Activated gamma-delta T cell treated with Interleukin-2 at 50 U/mL for 16 hours (primary cell): ENCODE data around the gene ZNF69.
"Not testable (repeated sequence)": the region's sequence is repeated elsewhere in the genome, so short reads cannot be mapped to it uniquely, and the experiment has no call there.

Experiments used
- DNase-seq: peaks from one replicate; pipeline ENCODE4 v3.0.0-alpha.2; 2020

The ZNF69 gene

DNA sequence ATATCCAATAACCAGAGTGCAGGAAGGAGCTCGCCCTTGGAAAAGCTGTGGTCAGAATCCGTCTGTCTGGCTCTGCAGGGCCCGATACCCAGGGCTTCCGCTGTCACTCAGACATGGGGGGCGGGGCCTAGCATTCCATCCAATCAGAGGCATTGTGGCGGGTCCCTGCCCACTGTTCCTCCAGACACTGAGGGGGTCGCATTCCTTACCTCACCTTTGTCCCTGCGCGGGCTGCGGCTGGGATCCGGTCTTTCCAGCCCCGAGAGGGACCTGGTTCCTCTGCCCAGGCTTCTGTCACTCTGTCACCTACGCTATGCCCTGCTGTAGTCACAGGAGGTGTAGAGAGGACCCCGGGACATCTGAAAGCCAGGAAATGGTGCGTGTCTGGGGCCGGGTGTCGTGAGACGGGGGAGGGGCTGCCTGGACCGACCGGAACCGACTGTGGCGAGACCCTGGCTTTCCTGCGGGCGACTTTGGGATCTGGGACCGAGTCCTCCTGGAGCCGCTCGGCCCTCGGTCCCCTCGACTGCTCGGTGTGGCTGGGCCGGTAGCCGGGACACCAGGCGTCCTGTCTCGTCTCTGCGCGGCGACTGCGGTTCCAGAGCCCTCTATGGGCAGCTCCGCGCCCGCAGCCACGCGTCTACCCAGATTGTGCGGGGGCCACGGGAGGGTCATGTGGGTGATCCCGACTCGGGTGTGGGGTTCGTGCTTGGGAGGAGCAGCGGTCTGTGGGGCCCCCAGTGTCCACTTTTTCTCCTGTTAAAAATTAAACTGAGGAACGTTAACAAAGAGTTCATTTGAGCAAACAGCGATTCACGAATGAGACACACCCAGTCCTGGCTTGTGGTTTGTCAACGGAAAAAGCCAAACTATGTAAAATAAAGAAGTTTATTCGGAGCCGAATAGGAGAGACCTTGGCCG lies at the start of gene ZNF69:
Gene ZNF69, plus strand, starts transcription at position 172 of the 921 bp plus-strand sequence. Its CDS starts 142 bp downstream, at position 314.
- peak; percentile 62 for DNase-seq

DNA sequence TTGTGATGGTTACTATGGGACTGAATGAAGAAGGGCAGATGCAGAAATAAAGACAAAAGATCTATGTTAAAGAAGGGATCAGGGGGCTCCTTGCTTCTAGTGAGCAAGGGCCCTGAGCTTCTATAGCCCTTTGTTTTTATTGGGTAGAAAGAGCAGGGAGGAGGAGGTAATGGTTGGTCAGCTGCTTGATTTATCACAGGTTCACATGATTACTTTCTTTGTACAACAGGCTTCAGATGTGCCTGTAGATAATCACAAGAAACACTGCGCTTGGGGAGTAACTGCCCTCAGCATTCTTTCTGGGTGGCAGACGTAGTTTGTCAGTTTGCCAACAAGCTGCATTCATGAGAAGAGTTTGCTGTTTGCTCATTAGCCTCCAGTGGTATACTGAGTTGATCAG lies 43.9 kb upstream of the ZNF69 start:
- DNase-seq, result no peak

DNA sequence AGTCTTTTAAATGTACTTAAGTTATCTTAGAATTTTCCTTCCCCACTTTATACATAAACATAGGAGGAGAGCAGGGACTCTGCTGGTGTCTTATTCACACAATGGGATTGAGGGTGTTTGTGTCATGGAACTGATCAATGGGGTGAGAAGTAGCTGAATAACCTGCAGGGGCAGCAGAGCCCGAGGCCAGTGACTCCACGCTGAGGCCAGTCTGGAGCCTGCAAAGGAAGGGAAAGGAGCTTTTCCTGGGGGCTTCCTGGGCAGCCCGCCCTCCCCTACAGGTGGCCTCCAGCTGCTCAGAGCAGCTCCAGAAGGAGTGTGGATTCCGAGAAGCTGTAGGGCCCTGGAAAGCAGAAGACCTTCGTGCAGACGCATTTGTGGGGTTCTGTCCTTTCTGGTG lies 40.0 kb upstream of the ZNF69 start:
- DNase-seq, result not testable (repeated sequence)

DNA sequence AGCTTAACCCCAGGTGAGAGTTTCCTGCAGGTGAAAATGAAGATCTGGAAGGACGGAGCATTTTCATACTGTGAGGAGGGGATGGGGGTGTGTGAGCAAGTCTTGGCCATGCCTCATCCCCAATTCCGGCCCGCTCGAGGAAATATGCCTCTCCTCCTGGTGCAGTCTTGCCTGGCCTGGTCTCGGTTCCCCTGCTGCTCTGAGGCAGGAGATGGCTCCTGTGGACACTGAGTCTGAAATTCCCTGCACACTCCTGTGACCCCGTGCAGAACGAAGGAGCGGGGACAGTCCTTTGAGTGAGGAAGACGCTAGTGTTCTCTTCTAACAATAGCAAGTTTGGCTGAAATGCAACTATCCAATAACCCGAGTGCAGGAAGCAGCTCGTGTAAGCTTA lies 39.4 kb upstream of the ZNF69 start:
- no peak for DNase-seq

DNA sequence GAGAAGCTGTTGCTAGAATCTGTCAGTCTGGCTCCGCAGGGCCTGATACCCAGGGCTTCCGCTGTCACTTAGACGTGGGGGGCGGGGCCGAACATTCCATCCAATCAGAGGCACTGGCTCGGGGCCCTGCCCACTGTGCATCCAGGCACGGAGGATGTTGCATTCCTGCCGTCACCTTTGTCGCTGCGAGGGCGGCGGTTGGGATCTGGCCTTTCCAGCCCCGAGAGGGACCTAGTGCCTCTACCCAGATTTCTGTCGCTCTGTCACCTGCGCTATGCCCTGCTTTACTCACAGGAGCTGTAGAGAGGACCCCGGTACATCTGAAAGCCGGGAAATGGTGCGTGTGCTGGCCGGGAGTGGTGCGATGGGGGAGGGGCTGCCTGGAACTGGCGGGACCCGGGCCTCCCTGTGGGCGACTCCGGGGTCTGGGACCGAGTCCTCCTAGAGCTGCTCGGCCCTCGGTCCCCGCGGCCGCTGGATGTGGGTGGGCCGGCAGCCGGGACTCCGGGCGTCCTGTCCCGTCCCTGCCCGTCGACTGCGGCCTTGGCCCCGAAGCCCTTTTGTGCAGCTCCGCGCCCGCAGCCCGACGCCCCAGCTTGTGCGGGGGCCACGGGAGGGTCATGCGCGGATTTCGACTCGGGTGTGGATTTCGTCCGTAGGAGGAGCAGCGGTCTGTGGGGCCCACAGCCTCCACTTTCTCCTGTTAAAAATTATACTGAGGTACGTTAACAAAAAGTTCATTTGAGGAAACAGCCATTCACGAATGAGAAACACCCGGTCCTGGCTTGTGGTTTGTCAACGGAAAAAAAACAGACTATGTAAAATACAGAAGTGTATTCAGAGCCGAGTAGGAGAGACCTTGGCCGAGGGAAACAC lies 38.8 kb upstream of the ZNF69 start, which contains the start of gene ZNF439:
Gene ZNF439, plus strand, starts transcription at position 133 of the 876 bp plus-strand sequence. Its CDS starts 142 bp downstream, at position 275.
- peak; percentile 84 for DNase-seq

DNA sequence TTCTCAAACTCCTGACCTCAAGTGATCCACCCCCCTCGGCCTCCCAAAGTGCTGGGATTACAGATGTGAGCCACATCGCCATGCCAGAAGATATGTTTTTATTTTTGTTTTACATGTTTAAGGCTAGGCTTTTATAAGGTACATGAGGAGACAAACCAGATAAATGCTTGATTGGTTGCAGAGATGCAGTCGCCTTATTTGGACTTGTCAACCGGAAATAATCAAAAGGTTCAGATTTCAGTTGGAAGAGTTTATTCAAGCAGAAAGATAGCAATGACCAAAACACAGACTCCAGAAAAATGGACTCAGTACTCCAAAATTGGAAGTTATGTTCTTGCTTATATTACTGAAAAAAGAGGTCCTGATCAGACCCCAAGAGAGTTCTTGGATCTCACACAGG lies 37.3 kb upstream of the ZNF69 start:
- DNase-seq, result not testable (repeated sequence)

DNA sequence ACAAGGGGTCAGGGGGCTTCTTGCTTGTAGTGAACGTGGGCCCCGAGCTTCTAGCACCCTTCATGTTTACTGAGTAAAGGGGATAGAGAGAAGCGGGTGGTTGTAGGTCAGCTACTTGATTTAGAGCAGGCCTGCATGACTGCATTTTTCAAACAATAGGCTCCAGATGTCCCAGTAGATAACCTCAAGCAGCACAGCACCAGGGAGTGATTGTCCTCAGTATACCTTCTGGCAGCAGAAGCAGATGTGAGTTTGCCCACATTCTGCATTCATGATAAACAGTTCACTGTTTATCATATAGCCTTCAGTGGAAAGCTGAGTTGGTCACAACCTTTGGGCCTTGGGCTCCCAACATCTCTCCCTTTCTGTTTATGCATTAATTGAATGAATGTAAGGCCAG lies 34.2 kb upstream of the ZNF69 start:
- DNase-seq, result no peak

DNA sequence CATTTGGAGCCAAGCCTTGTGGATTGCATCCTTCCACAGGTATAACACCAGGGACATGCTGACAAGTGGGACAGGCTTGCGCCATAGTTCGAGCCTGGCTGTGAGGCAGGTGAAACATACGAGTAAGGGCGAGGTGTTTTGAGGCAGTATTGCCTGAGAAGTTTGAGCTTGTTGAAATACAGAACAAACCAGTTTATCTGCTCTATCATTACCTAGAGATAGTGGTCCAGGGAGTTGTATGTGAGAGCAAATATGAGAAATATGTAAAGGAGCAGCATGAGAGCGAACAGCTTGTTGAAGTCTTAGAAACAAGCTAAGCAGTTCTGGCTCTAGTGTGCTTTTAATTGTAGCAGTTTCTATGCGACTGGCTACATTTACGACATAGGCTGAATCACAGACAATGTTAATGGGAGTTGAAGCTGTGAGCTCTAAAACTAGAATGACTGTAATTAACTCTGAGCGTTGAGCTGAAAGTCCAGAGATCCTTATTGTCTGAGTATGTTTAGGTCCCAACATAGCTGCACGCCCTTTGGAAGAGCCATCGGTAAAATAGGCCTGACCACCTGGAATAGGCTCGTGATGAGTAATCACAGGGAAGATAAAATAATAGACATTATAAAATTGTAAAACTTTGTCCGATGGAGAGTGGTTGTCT lies 30.9 kb upstream of the ZNF69 start:
- DNase-seq, result no peak

DNA sequence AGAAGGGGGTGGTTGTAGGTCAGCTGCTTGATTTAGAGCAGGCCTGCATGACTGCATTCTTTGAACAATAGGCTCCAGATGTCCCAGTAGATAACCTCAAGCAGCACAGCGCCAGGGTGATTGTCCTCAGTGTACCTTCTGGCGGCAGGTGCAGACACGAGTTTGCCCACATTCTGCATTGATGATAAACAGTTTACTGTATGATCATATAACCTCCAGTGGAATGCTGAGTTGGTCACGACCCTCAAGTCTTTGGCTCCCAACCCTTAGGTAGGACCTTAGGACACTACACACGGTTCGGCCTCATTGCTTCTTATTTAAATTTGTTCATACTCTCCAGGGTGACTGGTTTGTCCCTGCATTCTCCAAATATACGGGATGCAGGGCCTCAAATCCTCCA lies 26.9 kb upstream of the ZNF69 start:
- DNase-seq, result no peak

DNA sequence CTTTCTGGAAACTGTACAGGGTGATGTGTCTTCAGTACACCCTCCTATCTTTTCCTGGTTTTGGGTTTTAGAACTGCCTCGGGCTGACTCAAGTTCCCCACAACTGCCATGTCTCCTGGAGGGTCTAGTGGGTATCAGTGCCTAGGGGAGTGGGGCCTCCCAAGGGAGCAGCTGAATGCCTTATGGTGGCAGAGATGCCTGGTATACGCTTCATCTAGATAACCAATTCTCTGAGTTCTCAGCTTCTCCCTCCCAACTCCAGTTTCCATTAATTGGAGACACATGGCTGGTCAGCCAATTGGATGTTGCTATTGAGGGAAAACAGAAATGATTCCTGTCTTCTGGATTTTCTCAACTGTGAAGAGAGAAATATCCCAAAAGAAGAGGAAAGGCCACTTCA lies 26.3 kb upstream of the ZNF69 start:
- no peak for DNase-seq

DNA sequence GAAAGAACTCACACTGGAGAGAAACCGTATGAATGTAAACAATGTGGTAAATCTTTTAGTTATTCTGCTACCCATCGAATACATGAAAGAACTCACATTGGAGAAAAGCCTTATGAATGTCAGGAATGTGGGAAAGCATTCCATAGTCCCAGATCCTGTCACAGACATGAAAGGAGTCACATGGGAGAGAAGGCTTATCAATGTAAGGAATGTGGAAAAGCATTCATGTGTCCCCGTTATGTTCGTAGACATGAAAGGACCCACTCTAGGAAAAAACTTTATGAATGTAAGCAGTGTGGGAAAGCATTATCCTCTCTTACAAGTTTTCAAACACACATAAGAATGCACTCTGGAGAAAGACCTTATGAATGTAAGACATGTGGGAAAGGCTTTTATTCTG lies 19.8 kb upstream of the ZNF69 start:
- not testable (repeated sequence) for DNase-seq

DNA sequence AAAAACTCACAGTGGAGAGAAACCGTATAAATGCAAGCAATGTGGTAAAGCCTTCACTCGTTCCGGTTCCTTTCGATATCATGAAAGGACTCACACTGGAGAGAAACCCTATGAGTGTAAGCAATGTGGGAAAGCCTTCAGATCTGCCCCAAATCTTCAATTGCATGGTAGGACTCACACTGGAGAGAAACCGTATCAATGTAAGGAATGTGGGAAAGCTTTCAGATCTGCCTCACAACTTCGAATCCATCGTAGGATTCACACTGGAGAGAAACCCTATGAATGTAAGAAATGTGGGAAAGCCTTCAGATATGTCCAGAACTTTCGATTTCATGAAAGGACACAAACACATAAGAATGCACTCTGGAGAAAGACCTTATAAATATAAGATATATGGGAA lies 19.4 kb upstream of the ZNF69 start:
- no peak for DNase-seq

DNA sequence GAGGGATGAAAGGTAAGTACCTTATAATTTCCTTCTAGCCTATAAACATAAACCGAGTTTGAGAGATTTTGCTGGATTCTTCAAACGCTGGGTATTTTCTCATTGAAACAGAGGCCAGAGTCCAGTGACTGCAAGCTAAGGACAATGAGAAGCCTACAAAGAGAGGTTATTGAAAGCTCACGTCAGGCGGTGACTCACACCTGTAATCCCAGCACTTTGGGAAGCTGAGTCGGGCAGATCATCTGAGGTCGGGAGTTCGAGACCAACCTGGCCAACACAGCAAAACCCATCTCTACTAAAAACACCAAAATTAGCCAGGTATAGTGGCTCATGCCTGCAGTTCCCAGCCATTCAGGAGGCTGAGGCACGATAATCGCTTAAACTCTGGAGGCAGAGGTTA lies 15.0 kb upstream of the ZNF69 start:
- no peak for DNase-seq

DNA sequence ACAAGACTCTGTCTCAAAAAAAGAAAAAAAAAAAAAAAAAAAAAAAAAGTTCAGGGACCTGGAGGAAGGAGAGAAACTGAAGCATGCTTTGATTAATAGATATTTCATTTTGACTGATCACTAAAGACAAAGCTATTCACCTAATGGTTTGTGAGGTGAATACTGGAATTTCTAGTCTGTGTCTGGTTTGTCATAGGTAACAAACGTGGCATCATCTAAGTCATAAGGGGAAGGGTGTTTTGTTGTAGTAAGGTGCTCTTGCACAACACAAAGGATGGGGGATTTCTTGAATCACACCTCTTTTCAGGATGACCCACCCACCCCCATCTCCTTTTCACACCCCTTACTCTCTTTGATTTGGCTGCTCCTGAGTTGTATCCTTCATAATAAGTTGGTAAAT lies 13.8 kb upstream of the ZNF69 start:
- DNase-seq, result no peak

DNA sequence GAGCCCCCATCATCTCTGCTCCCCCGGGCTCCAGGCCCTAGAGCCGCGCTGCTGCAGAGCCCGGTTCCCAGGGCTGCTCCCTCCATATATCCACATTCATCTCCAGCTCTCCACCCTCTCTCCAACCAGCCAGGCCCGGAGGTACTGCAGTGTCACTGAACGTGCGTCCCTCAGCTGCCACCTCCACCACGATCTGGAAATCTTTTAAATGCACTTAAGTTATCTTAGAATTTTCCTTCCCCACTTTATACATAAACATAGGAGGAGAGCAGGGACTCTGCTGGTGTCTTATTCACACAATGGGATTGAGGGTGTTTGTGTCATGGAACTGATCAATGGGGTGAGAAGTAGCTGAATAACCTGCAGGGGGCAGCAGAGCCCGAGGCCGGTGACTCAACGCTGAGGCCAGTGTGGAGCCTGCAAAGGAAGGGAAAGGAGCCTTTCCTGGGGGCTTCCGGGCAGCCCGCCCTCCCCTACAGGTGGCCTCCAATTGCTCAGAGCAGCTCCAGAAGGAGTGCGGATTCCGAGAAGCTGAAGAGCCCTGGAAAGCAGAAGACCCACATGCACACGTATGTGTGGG lies 7.8 kb upstream of the ZNF69 start:
- peak; percentile 31 for DNase-seq

DNA sequence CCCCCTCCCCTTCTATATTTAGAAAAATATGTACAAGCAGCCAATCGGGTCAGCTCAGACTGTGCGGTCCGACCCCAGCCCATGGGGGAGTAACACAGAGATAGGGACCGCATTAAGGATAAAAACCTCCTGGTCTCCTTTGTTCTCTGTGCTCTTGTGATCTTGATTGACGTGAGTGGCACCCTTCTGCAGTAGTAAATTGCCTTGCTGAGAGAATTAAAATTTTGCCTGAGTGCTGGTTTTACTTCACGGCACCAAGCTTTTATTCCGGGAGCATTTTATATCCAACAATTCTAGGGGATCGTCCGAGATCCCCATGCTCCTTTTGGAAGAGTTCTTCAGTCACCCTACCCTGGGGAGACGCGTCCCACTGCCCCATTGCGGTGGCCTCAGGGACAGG lies 7.0 kb upstream of the ZNF69 start:
- DNase-seq, result no peak

DNA sequence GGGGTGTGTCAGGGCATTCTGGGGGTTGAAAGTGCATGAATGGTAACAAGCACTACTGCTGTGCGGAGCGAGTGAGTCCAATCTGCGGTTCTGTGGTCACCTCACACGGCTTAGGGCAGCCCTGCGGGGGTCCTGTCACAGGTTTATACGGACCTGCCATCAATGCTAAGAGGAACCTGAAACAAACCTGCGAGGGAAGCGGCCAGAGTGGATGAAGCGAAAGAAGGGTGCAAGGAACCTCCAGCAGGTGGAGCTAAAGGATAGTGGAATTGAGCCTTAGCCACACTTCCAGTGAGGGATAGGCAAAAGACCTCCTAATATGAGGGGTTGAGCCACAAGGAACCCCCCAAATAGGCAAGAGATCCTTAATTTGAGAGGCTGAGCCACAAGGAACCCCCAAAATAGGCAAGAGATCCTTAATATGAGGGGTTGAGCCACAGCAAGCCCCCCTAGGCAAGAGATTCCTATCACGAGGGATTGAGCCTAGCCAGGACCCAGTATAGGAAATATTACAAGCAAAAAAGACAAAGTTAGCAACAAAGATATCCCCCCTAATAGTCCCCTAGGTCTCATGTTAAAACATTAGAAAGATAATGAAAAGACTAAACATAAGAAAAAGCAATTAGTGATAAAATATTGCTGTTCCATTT lies 6.3 kb upstream of the ZNF69 start:
- DNase-seq, result peak; percentile 63

DNA sequence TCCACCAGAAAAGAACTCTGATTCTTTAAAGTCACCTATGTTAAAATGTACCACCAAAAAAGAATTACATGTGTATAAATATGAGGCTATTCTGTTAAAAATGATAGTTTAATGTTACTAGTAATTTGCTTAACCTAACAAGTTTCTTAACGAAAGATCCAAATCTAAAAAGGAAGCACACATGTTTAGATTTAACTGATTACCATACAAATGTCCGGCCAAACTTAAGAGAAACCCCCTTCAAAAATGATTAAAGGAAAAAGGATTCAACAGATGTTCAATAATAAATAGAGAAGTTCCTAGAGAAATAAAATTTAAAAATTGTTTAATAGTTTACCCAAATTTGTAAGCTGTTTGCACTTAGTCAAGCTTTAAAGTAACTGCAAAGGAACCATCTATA lies 5.0 kb upstream of the ZNF69 start:
- no peak for DNase-seq

DNA sequence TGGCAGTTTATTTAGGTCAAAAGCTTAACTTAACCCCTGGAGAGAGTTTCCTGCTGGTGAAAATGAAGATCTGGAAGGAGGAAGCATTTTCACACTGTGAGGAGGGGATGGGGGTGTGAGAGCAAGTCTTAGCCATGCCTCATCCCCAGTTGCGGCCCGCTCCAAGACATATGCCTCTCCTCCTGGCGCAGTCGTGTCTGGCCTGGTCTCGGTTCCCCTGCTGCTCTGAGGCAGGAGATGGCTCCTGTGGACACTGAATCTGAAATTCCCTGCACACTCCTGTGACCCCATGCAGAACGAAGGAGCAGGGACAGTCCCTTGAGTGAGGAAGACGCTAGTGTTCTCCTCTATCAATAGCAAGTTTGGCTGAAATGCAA lies 360 bp upstream of the ZNF69 start:
- no peak for DNase-seq

DNA sequence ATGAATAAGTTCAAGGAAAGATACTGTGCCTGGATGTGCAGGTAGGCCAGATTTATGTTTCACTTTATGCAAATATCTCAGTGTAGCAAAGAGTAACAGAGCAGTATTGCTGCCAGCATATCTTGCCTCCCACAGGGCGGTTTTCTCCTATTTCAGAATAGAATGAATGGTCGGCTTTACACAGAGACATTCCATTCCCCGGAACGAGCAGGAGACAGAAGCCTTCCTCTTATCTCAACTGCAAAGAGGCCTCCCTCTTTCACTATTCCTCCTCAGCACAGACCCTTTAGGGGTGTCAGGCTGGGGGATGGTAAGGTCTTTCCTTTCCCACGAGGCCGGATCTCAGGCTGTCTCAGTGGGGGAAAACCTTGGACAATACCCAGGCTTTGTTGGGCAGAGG lies 2.3 kb downstream of the ZNF69 start:
- not testable (repeated sequence) for DNase-seq

DNA sequence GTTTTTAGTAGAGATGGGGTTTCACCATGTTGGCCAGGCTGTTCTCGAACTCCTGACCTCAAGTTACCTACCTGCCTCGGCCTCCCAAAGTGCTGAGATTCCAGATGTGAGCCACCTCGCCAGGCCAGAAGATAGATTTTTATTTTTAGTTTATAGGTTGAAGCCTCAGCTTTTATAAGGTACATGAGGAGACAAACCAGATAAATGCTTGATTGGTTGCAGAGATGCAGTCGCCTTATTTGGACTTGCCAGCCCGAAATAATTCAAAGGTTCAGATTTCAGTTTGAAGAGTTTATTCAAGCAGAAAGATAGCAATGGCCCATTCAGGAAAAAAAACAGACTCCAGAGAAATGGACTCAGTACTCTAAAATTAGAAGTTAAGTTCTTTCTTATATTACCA lies 3.1 kb downstream of the ZNF69 start:
- DNase-seq, result no peak

DNA sequence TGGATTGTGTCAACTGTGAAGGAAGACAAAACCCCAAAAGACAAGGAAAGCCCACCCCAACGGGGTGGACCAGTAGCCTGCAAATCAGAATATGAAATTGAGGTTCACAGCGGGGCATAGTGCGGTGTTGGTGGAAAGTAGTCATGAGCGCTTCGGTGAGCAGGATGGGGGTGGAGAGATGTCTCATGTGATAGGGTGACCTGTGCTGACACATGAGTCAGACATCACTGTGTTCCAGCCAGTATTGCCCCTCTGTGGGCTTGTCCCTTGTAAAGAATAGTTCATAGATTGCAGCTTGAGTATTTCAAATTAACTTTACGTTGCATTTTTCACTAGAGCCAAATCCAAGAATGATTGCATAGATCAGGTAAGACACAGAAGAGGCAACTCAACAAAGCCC lies 7.3 kb downstream of the ZNF69 start:
- DNase-seq, result no peak
